ENCODE measurements around the gene ELOVL6.

GRCh38 chr4:110132816-110133719 lies 65.3 kb downstream of the ELOVL6 start:
- TF ChIP-seq CTCF (IDR thresholded peaks at IDR 0.05) (no peak), EP300 (IDR thresholded peaks at IDR 0.05) (no peak), POLR2AphosphoS5 (IDR thresholded peaks at IDR 0.05) (no peak), POLR2A (IDR thresholded peaks at IDR 0.05) (no peak)
